GM18519 (cell line): ENCODE data around the gene RBBP5.

Experiments used
- ATAC-seq: cut with Tn5 transposase; IDR thresholded peaks from one replicate; pipeline ENCODE4 v1.9.1; 2021; ENCODE audit warnings: mild to moderate bottlenecking, moderate library complexity; ENCODE audit not compliant: unreplicated experiment, low FRiP score

Gene RBBP5

GRCh38 chr1:205058853-205059252 lies 62.9 kb downstream of the RBBP5 start:
- no peak for ATAC-seq

- ATAC-seq: no peak
Observed at GRCh38 chr1:205057808-205058575, 63.8 kb downstream of the RBBP5 start.

GRCh38 chr1:205056956-205057568 lies 64.7 kb downstream of the RBBP5 start:
- no peak for ATAC-seq

- no peak for ATAC-seq
Observed at GRCh38 chr1:205056188-205056611, 65.6 kb downstream of the RBBP5 start.

GRCh38 chr1:205054013-205054412 lies 67.8 kb downstream of the RBBP5 start:
- ATAC-seq: no peak

- ATAC-seq: no peak
Observed at GRCh38 chr1:205053296-205053695, 68.5 kb downstream of the RBBP5 start.

GRCh38 chr1:205052690-205053089 lies 69.1 kb downstream of the RBBP5 start:
- ATAC-seq: no peak

- ATAC-seq: no peak
Observed at GRCh38 chr1:205049479-205049878, 72.3 kb downstream of the RBBP5 start.

- no peak for ATAC-seq
Observed at GRCh38 chr1:205048382-205048781, 73.4 kb downstream of the RBBP5 start.

GRCh38 chr1:205047764-205048231 lies 74.0 kb downstream of the RBBP5 start:
- no peak for ATAC-seq

GRCh38 chr1:205046870-205047269 lies 74.9 kb downstream of the RBBP5 start:
- ATAC-seq: no peak

GRCh38 chr1:205045146-205045545 lies 76.6 kb downstream of the RBBP5 start:
- no peak for ATAC-seq

- ATAC-seq: no peak
Observed at GRCh38 chr1:205044741-205045140, 77.0 kb downstream of the RBBP5 start.

- ATAC-seq: no peak
Observed at GRCh38 chr1:205043866-205044265, 77.9 kb downstream of the RBBP5 start.

GRCh38 chr1:205042911-205043806 lies 78.6 kb downstream of the RBBP5 start, which contains the start of gene CNTN2:
CNTN2 (plus strand) TSS chr1:205043212; CDS start chr1:205053186, 9,974 bp downstream.
- no peak for ATAC-seq

- ATAC-seq: no peak
Observed at GRCh38 chr1:205041998-205042910, 79.5 kb downstream of the RBBP5 start.

- ATAC-seq: no peak
Observed at GRCh38 chr1:205041001-205041715, 80.6 kb downstream of the RBBP5 start.

GRCh38 chr1:205038132-205038786 lies 83.5 kb downstream of the RBBP5 start:
- no peak for ATAC-seq

- no peak for ATAC-seq
Observed at GRCh38 chr1:205037539-205037938, 84.2 kb downstream of the RBBP5 start.
